GM13976 (cell line): ENCODE data around the gene CHSY3.

ENCODE experiments used
- DNase-seq: peaks from one replicate; pipeline ENCODE4 v3.0.0; 2012; ENCODE audit warnings: low spot score
- in situ Hi-C: fragments of 300-500 bp; cut with MboI; formaldehyde crosslinking; loops from one replicate; pipeline ENCODE4 v1.12.0; 2022; ENCODE audit warnings: low sequenced_read_pairs, mixed read lengths, inconsistent platforms; ENCODE audit not compliant: unreplicated experiment
- TF ChIP-seq, protein P1 (sequence below): IDR thresholded peaks from 2 replicates; pipeline ENCODE4 v1.5.1; 2012; ENCODE audit warnings: borderline replicate concordance, mild to moderate bottlenecking; ENCODE audit not compliant: insufficient read depth; ENCODE audit errors: extremely low read depth, missing control alignments, control extremely low read depth

The CHSY3 gene

DNA sequence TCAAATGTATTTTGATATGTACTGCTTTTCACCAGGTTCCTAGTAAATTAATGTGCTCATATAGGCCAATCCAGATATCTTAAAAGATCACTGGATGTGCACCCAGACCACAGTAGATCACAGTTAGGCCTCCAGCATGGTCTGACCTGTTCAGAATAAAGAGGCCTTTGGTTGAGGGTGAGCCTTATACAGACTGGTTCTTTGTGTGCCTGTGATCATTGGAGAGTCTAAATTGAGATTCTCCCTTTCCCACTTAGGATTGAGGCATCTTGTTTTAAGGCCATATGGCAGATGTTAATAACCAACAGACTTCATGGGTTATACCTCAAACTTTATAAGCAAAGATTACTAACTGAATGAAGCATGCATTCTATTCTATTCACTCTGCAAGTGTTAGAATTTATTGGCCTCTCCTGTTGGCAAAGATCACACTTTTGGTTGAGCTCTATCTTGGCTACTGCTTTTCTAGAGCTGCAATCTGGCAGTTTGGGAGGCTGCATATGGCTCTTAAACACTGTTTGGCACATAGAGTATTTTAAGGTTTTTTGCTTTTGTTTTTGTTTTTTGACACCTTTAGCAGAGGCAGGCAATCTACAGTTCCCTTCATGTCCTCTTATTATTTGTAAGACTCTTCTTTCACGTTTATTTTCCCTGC is 8.5 kb downstream of the CHSY3 start:
- TF ChIP-seq, protein P1, sequence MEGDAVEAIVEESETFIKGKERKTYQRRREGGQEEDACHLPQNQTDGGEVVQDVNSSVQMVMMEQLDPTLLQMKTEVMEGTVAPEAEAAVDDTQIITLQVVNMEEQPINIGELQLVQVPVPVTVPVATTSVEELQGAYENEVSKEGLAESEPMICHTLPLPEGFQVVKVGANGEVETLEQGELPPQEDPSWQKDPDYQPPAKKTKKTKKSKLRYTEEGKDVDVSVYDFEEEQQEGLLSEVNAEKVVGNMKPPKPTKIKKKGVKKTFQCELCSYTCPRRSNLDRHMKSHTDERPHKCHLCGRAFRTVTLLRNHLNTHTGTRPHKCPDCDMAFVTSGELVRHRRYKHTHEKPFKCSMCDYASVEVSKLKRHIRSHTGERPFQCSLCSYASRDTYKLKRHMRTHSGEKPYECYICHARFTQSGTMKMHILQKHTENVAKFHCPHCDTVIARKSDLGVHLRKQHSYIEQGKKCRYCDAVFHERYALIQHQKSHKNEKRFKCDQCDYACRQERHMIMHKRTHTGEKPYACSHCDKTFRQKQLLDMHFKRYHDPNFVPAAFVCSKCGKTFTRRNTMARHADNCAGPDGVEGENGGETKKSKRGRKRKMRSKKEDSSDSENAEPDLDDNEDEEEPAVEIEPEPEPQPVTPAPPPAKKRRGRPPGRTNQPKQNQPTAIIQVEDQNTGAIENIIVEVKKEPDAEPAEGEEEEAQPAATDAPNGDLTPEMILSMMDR = no peak
- in situ Hi-C loops = no loop called here
- DNase-seq = no peak

DNA sequence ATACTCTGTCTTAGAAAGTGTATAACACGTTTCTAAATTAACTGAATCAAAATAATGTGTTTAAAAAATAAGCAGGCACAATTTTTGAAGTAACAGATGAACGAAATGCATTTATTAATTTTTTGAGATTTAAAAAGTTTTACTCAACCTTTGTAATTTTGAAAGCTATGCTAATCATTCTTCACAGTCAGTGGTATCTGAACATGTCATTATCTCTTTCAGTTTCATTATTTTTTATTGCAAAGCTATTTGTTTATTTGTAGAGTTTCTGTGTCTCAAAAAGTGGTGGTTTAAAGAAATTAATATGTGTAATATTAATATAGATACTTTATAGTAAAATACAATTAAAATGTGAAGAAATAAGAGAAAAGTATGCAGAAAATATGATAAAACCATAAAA is 11.2 kb downstream of the CHSY3 start:
- TF ChIP-seq, protein P1 = no peak
- in situ Hi-C loops = no loop called here
- no peak for DNase-seq

DNA sequence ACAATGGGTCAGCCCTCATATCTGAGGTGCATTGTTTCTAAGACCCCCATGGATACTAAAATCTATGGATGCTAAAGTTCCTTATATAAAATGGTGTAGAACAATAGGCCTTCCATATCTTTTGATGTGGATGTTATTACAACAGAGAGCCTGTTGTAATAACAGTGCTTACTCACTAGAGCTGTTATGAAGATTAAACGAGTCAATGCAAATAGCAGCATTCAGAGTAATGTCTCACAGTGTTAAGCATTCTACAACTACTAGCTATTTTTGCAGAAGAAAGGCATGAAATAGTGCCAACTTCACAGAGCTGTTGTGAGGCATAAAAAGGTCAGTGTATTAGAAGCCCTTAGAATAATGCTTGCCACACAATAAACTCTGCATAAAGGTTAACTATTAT is 13.0 kb downstream of the CHSY3 start:
- in situ Hi-C loops = no loop called here
- TF ChIP-seq, protein P1 = no peak
- DNase-seq = no peak

DNA sequence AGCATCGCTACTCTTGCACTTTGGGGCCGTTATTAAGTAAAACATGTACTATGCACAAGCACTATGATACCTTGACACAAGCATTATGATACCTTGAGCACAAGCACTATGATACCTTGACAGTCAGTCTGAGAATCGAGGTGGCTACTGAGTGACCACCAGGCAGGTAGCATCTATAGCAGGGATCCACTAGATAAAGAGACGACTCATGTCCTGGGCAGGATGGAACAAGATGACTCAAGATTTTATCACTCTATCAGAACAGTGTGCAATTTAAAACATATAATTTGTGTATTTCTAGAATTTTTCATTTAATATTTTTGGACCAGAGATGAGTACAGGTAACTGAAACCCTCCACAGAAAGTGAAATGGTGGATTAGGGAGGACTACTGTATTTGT is 16.9 kb downstream of the CHSY3 start:
- TF ChIP-seq, protein P1 = no peak
- no peak for DNase-seq
- in situ Hi-C loops = no loop called here

DNA sequence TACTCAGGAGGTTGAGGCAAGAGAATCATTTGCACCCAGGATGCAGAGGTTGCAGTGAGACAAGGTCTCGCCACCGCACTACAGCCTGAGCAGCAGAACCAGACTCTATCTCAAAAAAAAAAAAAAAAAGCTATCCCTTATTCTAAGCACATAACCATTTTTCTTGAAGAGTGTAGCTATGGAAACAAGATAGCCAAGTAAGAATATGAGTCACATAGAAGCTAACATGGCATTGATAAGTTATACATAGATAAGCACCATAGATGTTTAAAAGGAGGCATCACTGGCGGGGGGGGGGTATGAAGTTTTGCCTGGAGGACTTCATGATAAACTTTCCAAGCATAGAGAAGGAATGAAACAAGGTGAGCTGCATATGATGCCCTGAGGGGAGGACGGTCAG is 26.0 kb downstream of the CHSY3 start:
- no peak for DNase-seq
- TF ChIP-seq, protein P1 = no peak
- in situ Hi-C loops = no loop called here

DNA sequence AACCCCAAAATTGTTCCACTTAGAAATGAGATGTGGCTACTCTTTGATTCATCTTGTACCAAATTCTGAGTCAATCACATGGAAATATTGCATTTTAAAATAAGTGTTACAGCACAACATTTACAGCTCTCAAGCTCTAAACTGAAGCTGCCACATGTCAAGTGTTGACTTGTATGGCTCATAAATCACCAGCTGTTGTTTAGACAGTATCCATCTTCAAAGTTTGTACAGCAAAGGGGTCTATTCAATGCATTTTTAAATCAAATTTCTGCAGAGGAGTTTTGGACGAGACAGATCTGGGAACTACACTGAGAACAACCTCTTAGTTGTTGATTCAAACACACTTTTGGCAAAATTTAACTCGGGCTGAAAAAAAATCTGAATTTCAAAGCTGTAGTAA is 31.4 kb downstream of the CHSY3 start:
- TF ChIP-seq, protein P1 = no peak
- in situ Hi-C loops = no loop called here
- no peak for DNase-seq

DNA sequence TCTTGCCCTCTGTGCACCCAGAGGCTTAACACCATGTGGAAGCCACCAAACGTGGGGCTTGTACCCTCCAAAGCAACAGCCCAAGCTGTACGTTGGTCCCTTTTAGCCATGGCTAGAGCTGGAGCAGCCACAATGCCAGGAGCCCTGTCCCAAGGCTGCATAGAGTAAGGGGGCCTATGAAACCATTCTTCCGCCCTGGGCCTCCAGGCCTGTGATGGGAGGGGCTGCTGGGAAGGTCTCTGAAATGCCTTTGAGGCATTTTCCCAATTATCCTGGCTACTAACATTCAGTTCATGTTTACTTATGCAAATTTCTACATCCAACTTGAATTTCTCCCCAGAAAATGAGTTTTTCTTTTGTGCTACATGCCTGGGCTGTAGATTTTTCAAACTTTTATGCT is 33.8 kb downstream of the CHSY3 start:
- TF ChIP-seq, protein P1 = no peak
- no peak for DNase-seq

More for the DNA sequence above, 33.8 kb downstream of the CHSY3 start:
- in situ Hi-C loops = no loop called here
